Tibial nerve (tissue), 4 donors: ENCODE results near the gene DDX46. TPM values are rescaled to one million over a fixed set of nuclear protein-coding genes. Genes with fewer than 3 reads are reported as not detected.
A peak's percentile ranks its signal among the peaks of the same experiment; 100 is the strongest.
"Not testable (repeated sequence)": the region's sequence is repeated elsewhere in the genome, so short reads cannot be mapped to it uniquely, and the experiment has no call there.

ENCODE experiments used
- DNase-seq, 2 donors: peaks; one replicate each; pipeline ENCODE4 v3.0.0-alpha.2; 2019; ENCODE audit warnings: low spot score in 2 of 2
- H3K27ac ChIP-seq, 4 donors: fragments of 200-600 bp; sonication (generic) in 3 of 4; one replicate each; pipeline ENCODE4 v1.5.1; 2017 to 2019; ENCODE audit warnings: mild to moderate bottlenecking in 1 of 4
- H3K27me3 ChIP-seq, 2 donors: fragments of 200-600 bp; sonication (generic) in 1 of 2; one replicate each; pipeline versions ENCODE4 v1.5.1 to v1.6.0; 2017 to 2019
- H3K36me3 ChIP-seq, 3 donors: fragments of 200-600 bp; sonication (generic); one replicate each; pipeline ENCODE4 v1.5.1; 2018 to 2019
- H3K4me1 ChIP-seq, 4 donors: fragments of 200-600 bp; sonication (generic) in 3 of 4; one replicate each; pipeline ENCODE4 v1.5.1; 2017 to 2019
- H3K4me3 ChIP-seq, 4 donors: fragments of 200-600 bp; sonication (generic) in 3 of 4; one replicate each; pipeline ENCODE4 v1.5.1; 2017 to 2019; ENCODE audit warnings: mild to moderate bottlenecking in 1 of 4, moderate library complexity in 1 of 4
- H3K9me3 ChIP-seq, 4 donors: fragments of 200-600 bp; sonication (generic) in 3 of 4; one replicate each; pipeline ENCODE4 v1.5.1; 2017 to 2019
- CTCF ChIP-seq, 5 experiments: fragments of 200-600 bp in 3 of 5; fragments of 450-650 bp in 2 of 5; sonication (generic) in 3 of 5; IDR thresholded peaks; one replicate each; pipeline ENCODE4 v1.5.1; 2016 to 2019; ENCODE audit warnings: antibody characterized with exemption in 5 of 5, mild to moderate bottlenecking in 3 of 5, moderate library complexity in 2 of 5
- EP300 ChIP-seq, 2 donors: sonication (generic); formaldehyde crosslinking; IDR thresholded peaks; one replicate each; pipeline ENCODE4 v1.6.1; 2017; ENCODE audit warnings: antibody characterized with exemption in 2 of 2, mild to moderate bottlenecking in 1 of 2
- POLR2A ChIP-seq, 2 donors: fragments of 450-650 bp; IDR thresholded peaks; one replicate each; pipeline ENCODE4 v1.6.1; 2017; ENCODE audit warnings: antibody characterized with exemption in 2 of 2, mild to moderate bottlenecking in 2 of 2, moderate library complexity in 2 of 2
- WGBS, 2 donors: methylation state at CpG; one replicate each; pipeline ENCODE4 v1.1.5; 2018; 5-methylcytosine and 5-hydroxymethylcytosine counted together
- total RNA-seq, 4 donors: library from RNA; depleted of rRNA; stranded (reverse); fragments of >200 nt; gene quantifications; one replicate each; pipeline ENCODE4 v1.1.0, GENCODE V29; 2016

The DDX46 gene
- total RNA-seq, 4 donors from 2014 or later, result 27.7 to 53.1 (median 39.9) TPM

- H3K9me3 ChIP-seq, result no peaks in the 10 kb centered on the region
- H3K4me3 ChIP-seq, result no peak overlapping the region
- H3K27me3 ChIP-seq, result no peaks in the 10 kb centered on the region
- no peak overlapping the region for H3K27ac ChIP-seq
- peaks cover 0 to 23% (median 0%) of the 10 kb centered on the region in 3 donors for H3K36me3 ChIP-seq
- no peak for DNase-seq
- 84 to 90% methylated on average over 1 of the region's 1 CpG for WGBS, 2 donors
- peaks cover 0 to 30% (median 15%) of the 10 kb centered on the region in 4 donors for H3K4me1 ChIP-seq
- no peak for TF ChIP-seq EP300 (IDR thresholded peaks at IDR 0.05)
- no peak for TF ChIP-seq POLR2A (IDR thresholded peaks at IDR 0.05)
- no peak for TF ChIP-seq CTCF (IDR thresholded peaks at IDR 0.05)
Measured at GRCh38 chr5:134844252-134844651, 85.7 kb downstream of the DDX46 start.

- peak overlapping the region in 3 of 4 donors; percentile 78 to 97 (median 96) for H3K4me3 ChIP-seq
- peaks cover 0 to 38% (median 15%) of the 10 kb centered on the region in 4 donors for H3K4me1 ChIP-seq
- H3K27ac ChIP-seq, result peak overlapping the region; percentile 88 to 96 (median 94)
- no peak for DNase-seq
- TF ChIP-seq EP300 (IDR thresholded peaks at IDR 0.05) (no peak), CTCF (IDR thresholded peaks at IDR 0.05) (no peak), POLR2A (IDR thresholded peaks at IDR 0.05) (no peak)
- peaks cover 0 to 16% (median 0%) of the 10 kb centered on the region in 3 donors for H3K36me3 ChIP-seq
- H3K9me3 ChIP-seq, result no peaks in the 10 kb centered on the region
- 12 to 27% methylated on average over 5 to 9 of the region's 12 CpGs for WGBS, 2 donors
- H3K27me3 ChIP-seq, result no peaks in the 10 kb centered on the region
Measured at GRCh38 chr5:134845335-134845851, 86.8 kb downstream of the DDX46 start.

DNA sequence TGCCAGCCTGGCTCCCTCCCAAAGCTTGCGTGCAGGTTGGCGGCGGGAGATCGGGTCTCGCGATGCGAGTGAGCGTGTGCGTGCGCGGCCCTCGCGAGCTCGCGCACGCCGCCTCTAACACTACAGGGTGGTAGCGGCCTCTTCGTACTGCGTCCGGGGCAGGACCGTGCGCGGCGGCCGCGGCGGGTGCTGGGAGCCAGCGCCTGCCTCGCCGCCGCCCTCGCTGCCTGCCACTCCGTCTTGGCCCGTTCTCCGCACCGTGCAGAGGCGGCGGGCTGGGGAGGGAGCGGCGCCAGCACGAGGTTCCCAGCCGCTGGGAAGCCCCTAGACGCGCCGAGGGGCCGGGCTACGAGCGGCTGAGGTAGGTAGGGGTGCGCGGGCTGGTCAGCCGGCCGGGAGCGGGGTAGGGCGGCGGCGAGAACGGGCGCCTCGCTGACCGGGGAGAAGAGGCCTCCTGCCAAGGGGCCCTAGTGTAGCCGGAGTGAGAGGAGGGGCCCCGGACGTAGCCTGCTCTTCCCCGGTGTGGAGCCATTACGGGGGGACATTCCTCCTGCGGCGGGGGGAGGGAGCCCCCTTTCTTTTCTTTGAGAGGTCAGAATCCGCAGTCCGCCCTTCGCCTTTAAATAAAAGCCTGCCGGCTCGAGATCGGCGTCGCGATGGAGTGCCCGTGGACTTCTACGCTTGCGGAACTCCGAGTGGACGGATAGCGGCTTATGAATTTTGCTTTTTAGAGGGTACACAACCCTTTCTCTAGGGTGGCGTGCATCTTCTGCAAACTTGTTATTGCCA lies 87.5 kb downstream of the DDX46 start, which contains the start of gene C5orf24:
TSS of gene C5orf24 (plus strand) at position 117 of the 789 bp plus-strand sequence. CDS start 8,933 bp downstream, outside the sequence.
- peak in 2 of 5 experiments; percentile 41 to 47 for TF ChIP-seq CTCF (IDR thresholded peaks at IDR 0.05)
- peak; percentile 96 to 97 for TF ChIP-seq POLR2A (IDR thresholded peaks at IDR 0.05)
- peak in 1 of 2 donors; percentile 90 for TF ChIP-seq EP300 (IDR thresholded peaks at IDR 0.05)
- peak within 1 kb of the TSS; percentile 88 to 96 (median 94) for H3K27ac ChIP-seq
- no peaks in the 10 kb centered on the region for H3K27me3 ChIP-seq
- no peaks in the 10 kb centered on the region for H3K9me3 ChIP-seq
- DNase-seq, result peak; percentile 89 to 90
- peak within 1 kb of the TSS; percentile 78 to 97 (median 87) for H3K4me3 ChIP-seq
- peaks cover 0 to 42% (median 15%) of the 10 kb centered on the region in 4 donors for H3K4me1 ChIP-seq
- H3K36me3 ChIP-seq, result peaks cover 0 to 12% (median 0%) of the 10 kb centered on the region in 3 donors
- 0 to 1% methylated on average over 26 to 44 of the region's 84 CpGs for WGBS, 2 donors

DNA sequence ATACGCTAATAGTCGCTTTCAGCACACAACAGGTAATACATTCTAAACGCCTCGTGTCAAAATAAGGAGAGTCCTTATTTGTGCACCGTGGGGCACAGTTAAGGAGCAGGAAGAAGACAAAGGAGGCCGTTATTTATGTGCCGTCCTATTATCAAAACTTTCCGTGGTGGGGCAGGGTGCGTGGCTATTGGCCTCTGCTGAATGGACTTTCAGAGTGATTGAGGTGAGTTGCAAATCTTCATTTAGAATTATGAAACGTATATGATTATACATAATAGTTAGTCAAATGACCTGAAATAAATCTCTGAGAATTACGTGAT lies 88.0 kb downstream of the DDX46 start:
- 0 to 2% methylated on average over 11 of the region's 11 CpGs for WGBS, 2 donors
- Histone ChIP-seq H3K4me3 (peak overlapping the region; percentile 78 to 97 (median 87)), H3K27ac (peak overlapping the region; percentile 88 to 96 (median 94)), H3K27me3 (no peaks in the 10 kb centered on the region), H3K36me3 (peaks cover 0 to 12% (median 0%) of the 10 kb centered on the region in 3 donors), H3K4me1 (peaks cover 0 to 48% (median 18%) of the 10 kb centered on the region in 4 donors), H3K9me3 (no peaks in the 10 kb centered on the region)
- DNase-seq, result no peak
- TF ChIP-seq POLR2A (IDR thresholded peaks at IDR 0.05) (no peak), EP300 (IDR thresholded peaks at IDR 0.05) (no peak), CTCF (IDR thresholded peaks at IDR 0.05) (no peak)

DNA sequence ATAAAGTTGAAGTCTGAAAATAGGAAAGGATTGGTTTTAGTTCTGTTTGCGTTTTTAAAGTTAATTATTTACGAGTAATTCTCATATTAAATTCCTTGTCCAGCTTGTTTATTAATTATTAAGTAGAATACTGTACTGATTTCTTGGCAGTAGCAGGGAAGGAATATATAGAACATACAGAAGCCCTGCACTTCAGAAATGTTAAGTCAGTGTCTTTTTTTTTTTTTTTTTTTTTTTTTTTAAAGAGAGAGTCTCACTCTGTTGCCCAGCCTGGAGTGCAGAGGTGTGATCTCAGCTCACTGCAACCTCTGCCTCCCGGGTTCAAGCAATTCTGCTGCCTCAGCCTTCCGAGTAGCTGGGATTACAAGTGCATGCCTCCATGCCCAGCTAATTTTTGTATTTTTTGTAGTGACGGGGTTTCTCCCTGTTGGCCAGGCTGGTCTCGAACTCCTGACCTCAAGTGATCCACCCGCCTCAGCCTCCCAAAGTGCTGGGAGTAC lies 90.9 kb downstream of the DDX46 start:
- H3K9me3 ChIP-seq, H3K27me3 ChIP-seq, DNase-seq, H3K27ac ChIP-seq, H3K4me3 ChIP-seq: not testable (repeated sequence)
- Histone ChIP-seq H3K4me1 (peaks cover 0 to 58% (median 19%) of the 10 kb centered on the region in 4 donors), H3K36me3 (peaks cover 0 to 30% (median 2%) of the 10 kb centered on the region in 3 donors)
- 84 to 85% methylated on average over 7 of the region's 7 CpGs for WGBS, 2 donors
